ENCODE data around the gene RIIAD1.

RIIAD1 gene

DNA sequence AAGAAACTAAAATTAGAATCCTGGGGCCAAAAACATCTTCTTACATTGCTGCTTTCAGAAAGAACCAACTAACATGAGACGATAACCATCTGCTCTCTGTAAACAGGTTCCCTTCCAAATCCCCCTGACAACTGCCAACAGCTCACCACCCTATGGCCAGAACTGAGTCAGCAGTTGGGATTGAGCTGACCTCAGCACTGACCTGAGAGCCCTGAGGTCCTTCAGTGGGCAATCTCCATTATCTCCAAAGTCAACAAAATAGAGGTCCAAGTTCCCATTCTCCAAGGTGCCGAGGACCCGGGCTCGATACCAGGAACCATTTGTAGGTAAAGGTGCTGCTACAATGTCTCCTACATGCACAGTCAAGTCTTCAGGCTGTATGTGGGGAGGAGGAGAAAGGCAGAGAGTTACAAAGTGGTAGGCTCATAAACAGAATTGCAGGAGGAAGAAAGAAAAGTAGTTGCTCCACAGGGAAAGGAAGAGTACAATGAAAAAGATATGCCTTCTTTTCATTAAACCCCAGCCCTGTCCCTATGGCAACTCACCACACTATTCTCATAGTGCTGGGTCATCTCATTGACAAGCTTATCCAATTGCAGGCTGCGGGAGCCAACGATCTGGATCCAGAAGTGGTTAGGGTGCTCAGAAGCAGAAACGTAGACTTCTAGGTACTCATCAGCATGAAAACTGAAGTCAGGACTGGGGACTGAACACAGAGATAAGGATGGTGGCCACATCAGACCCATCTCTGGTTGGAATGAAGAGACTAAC, 54.8 kb downstream of the RIIAD1 start:
- CTCF ChIA-PET = interaction anchor here (0.7 to 2.3 kb wide), 4 partner anchors 9 to 13 kb away, joined by 3 to 6 read pairs (median 3); partner anchors contain the start of gene MRPL9
- POLR2A ChIA-PET = no interaction called here
- TF ChIP-seq, protein P1, sequence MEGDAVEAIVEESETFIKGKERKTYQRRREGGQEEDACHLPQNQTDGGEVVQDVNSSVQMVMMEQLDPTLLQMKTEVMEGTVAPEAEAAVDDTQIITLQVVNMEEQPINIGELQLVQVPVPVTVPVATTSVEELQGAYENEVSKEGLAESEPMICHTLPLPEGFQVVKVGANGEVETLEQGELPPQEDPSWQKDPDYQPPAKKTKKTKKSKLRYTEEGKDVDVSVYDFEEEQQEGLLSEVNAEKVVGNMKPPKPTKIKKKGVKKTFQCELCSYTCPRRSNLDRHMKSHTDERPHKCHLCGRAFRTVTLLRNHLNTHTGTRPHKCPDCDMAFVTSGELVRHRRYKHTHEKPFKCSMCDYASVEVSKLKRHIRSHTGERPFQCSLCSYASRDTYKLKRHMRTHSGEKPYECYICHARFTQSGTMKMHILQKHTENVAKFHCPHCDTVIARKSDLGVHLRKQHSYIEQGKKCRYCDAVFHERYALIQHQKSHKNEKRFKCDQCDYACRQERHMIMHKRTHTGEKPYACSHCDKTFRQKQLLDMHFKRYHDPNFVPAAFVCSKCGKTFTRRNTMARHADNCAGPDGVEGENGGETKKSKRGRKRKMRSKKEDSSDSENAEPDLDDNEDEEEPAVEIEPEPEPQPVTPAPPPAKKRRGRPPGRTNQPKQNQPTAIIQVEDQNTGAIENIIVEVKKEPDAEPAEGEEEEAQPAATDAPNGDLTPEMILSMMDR (IDR thresholded peaks at IDR 0.05; ENCODE audit: control extremely low read depth, extremely low read depth, low read depth, missing control alignments) = no peak
- DNase-seq (ENCODE audit: extremely low spot score) = no peak

DNA sequence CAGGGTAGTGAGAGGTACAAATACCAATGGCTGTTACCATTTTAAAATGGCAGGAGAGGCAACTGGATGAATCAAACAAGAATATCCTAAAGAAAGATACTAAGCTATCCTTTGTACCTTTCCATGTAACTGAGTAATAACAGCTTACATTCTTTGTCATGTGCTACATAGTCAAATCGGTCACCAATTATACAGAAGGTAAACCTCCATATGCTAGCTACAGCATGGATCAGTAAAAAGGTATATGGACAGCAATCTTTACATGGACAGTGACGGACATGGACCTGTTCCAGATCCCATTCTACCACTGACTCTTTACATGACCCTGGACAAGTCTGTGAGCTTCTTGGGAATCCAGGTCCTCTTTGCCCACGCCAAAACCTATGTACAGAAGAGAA, 55.3 kb downstream of the RIIAD1 start:
- TF ChIP-seq, protein P1 (IDR thresholded peaks at IDR 0.05; ENCODE audit: control extremely low read depth, extremely low read depth, low read depth, missing control alignments) = no peak
- DNase-seq (ENCODE audit: extremely low spot score) = no peak
- POLR2A ChIA-PET = no interaction called here
- CTCF ChIA-PET = interaction anchor here (0.7 to 1.9 kb wide), 4 partner anchors 13 to 60 kb away, joined by 3 to 6 read pairs (median 3); partner anchors contain the start of gene MRPL9

DNA sequence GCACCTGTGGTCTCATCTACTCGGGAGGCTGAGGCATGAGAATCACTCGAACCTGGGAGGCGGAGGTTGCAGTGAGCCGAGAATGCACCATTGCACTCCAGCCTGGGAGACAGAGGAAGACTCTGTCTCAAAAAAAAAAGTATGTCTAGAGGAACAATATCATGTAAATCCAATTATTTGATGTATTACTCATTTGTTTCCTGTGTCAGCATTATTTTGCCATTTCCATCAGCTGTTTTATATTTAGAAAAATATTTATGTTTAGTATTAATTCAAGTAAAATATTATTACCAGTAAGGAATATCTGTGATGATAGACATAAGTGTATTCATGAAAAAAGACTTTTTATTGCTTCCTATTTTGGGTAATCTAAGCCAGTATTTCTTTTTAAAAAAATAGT, 56.0 kb downstream of the RIIAD1 start:
- DNase-seq (ENCODE audit: extremely low spot score) = no peak
- CTCF ChIA-PET = interaction anchor here (0.9 to 2.8 kb wide), 4 partner anchors 12 to 59 kb away, joined by 3 to 12 read pairs (median 4); partner anchors contain the start of genes MRPL9 and TDRKH
- TF ChIP-seq, protein P1 (IDR thresholded peaks at IDR 0.05; ENCODE audit: control extremely low read depth, extremely low read depth, low read depth, missing control alignments) = no peak
- POLR2A ChIA-PET = no interaction called here
